RWPE1 (cell line): ENCODE results near the gene FAM98C.

Experiments
- CTCF ChIA-PET: fragments of 350-600 bp; sonication (Branson Sonifier 250); formaldehyde crosslinking; extraction: SDS; loops from one replicate; lab custom pipeline; 2021; lab: Yijun Ruan, JAX
- POLR2A ChIA-PET: fragments of 400-600 bp; formaldehyde crosslinking; extraction: SDS; loops from one replicate; lab custom pipeline; 2020; ENCODE audit warnings: antibody characterized with exemption; ENCODE audit not compliant: low non-redundant PET; lab: Yijun Ruan, JAX
- DNase-seq: peaks from one replicate; pipeline ENCODE4 v3.0.0; 2012; ENCODE audit warnings: low spot score
- H3K27ac ChIP-seq: fragments of 450-650 bp; 2 replicates; pipeline ENCODE4 v1.5.1; 2017
- CTCF ChIP-seq: fragments of 450-650 bp; conservative IDR thresholded peaks from 2 replicates; pipeline ENCODE4 v1.5.1; 2017; ENCODE audit warnings: low read depth, mild to moderate bottlenecking

Gene FAM98C

GRCh38 chr19:38402967-38403674, at the start of gene FAM98C:
FAM98C (plus strand) TSS chr19:38403093; CDS start chr19:38403154, 61 bp downstream.
- ChIA-PET CTCF (interaction anchor here (0.5 to 1.8 kb wide), 12 partner anchors 9 to 676 kb away, joined by 3 to 7 read pairs (median 4); partner anchors contain the start of genes MRPS12 and SARS2), POLR2A (interaction anchor here (0.6 kb wide), 1 partner anchor 14 kb away, joined by 4 read pairs; no protein-coding TSS in a partner anchor)
- peak within 1 kb of the TSS; percentile 78 for H3K27ac ChIP-seq

GRCh38 chr19:38355728-38356725, 46.9 kb upstream of the FAM98C start:
- no peak for DNase-seq
- ChIA-PET CTCF (no interaction called here), POLR2A (interaction anchor here (0.7 kb wide), 1 partner anchor 324 kb away, joined by 3 read pairs; no protein-coding TSS in a partner anchor)
- no peak for TF ChIP-seq CTCF
- H3K27ac ChIP-seq = no peak overlapping the region

More at GRCh38 chr19:38402967-38403674, at the start of gene FAM98C:
- peak; percentile 93 for TF ChIP-seq CTCF
- DNase-seq = peak; percentile 100

- H3K27ac ChIP-seq = no peak overlapping the region
- POLR2A ChIA-PET = no interaction called here
- no peak for TF ChIP-seq CTCF
- no peak for DNase-seq
- CTCF ChIA-PET = interaction anchor here (0.6 kb wide), 1 partner anchor 22 kb away, joined by 3 read pairs; no protein-coding TSS in a partner anchor
Measured at GRCh38 chr19:38358071-38358470, 44.8 kb upstream of the FAM98C start.

- TF ChIP-seq CTCF = no peak
- no peak overlapping the region for H3K27ac ChIP-seq
- no peak for DNase-seq
- ChIA-PET CTCF (interaction anchor here (0.7 kb wide), 1 partner anchor 28 kb away, joined by 4 read pairs; the partner anchor contains the start of gene GGN), POLR2A (interaction anchor here (0.6 kb wide), 1 partner anchor 104 kb away, joined by 3 read pairs; no protein-coding TSS in a partner anchor)
Measured at GRCh38 chr19:38359242-38360021, 43.5 kb upstream of the FAM98C start.

- no peak for DNase-seq
- ChIA-PET POLR2A (no interaction called here), CTCF (no interaction called here)
- no peak for TF ChIP-seq CTCF
- H3K27ac ChIP-seq = no peak overlapping the region
Measured at GRCh38 chr19:38360351-38360750, 42.5 kb upstream of the FAM98C start.
